GM19455 (cell line): ENCODE measurements around the gene MTFR1L.

ENCODE experiments used
- ATAC-seq: cut with Tn5 transposase; IDR thresholded peaks from one replicate; pipeline ENCODE4 v1.9.1; 2021; ENCODE audit not compliant: unreplicated experiment

MTFR1L gene

GRCh38 chr1:25861316-25862286 lies 41.8 kb downstream of the MTFR1L start:
- no peak for ATAC-seq

- ATAC-seq, result no peak
These were observed 43.2 kb downstream of the MTFR1L start for GRCh38 chr1:25862785-25863485.

GRCh38 chr1:25863486-25864262 lies 43.9 kb downstream of the MTFR1L start:
- ATAC-seq, result no peak

- no peak for ATAC-seq
These were observed 44.7 kb downstream of the MTFR1L start for GRCh38 chr1:25864434-25864833.

- ATAC-seq, result no peak
These were observed 46.5 kb downstream of the MTFR1L start for GRCh38 chr1:25866288-25866687.

GRCh38 chr1:25867210-25867991 lies 47.6 kb downstream of the MTFR1L start:
- ATAC-seq, result no peak

GRCh38 chr1:25869909-25870606 lies 50.3 kb downstream of the MTFR1L start:
- ATAC-seq, result no peak

- no peak for ATAC-seq
These were observed 50.9 kb downstream of the MTFR1L start for GRCh38 chr1:25870614-25871013.

GRCh38 chr1:25871086-25871703 lies 51.4 kb downstream of the MTFR1L start:
- ATAC-seq, result no peak

- no peak for ATAC-seq
These were observed 52.1 kb downstream of the MTFR1L start for GRCh38 chr1:25871704-25872494.

- ATAC-seq, result no peak
These were observed 53.0 kb downstream of the MTFR1L start for GRCh38 chr1:25872713-25873112.

GRCh38 chr1:25873120-25873519 lies 53.4 kb downstream of the MTFR1L start:
- ATAC-seq, result no peak

GRCh38 chr1:25874209-25874608 lies 54.5 kb downstream of the MTFR1L start:
- no peak for ATAC-seq

- no peak for ATAC-seq
These were observed 54.9 kb downstream of the MTFR1L start for GRCh38 chr1:25874635-25875153.

GRCh38 chr1:25875154-25875855 lies 55.6 kb downstream of the MTFR1L start, which contains the start of gene PAQR7:
Gene PAQR7 (minus strand): TSS chr1:25875708. CDS start chr1:25863839, 11,869 bp downstream.
- no peak for ATAC-seq

- ATAC-seq, result no peak
These were observed 56.3 kb downstream of the MTFR1L start for GRCh38 chr1:25875856-25876692.

GRCh38 chr1:25876693-25877077 lies 56.9 kb downstream of the MTFR1L start:
- no peak for ATAC-seq
